ENCODE results near the gene CLEC3B.

Gene CLEC3B

GRCh38 chr3:45080824-45081223 is 54.7 kb downstream of the CLEC3B start:
- no peak overlapping the region for H3K27ac Mint-ChIP-seq
- DNase-seq, result no peak

GRCh38 chr3:45081506-45082141 is 55.5 kb downstream of the CLEC3B start:
- H3K9me3 Mint-ChIP-seq, result no peaks in the 10 kb centered on the region
- peaks cover 2% of the 10 kb centered on the region for H3K27me3 Mint-ChIP-seq
- ATAC-seq (no peak), DNase-seq (no peak)
- no peaks in the 10 kb centered on the region for H3K4me1 Mint-ChIP-seq
- H3K36me3 Mint-ChIP-seq (ENCODE audit: low read depth), result no peaks in the 10 kb centered on the region
- no peak overlapping the region for H3K4me3 Mint-ChIP-seq
- no peak overlapping the region for H3K27ac Mint-ChIP-seq

More at GRCh38 chr3:45080824-45081223, 54.7 kb downstream of the CLEC3B start:
- Mint-ChIP-seq H3K9me3 (no peaks in the 10 kb centered on the region), H3K36me3 (ENCODE audit: low read depth) (no peaks in the 10 kb centered on the region), H3K4me3 (no peak overlapping the region), H3K4me1 (no peaks in the 10 kb centered on the region), H3K27me3 (no peaks in the 10 kb centered on the region)
- ATAC-seq, result no peak

GRCh38 chr3:45082142-45082538 is 56.0 kb downstream of the CLEC3B start:
- Mint-ChIP-seq H3K9me3 (no peaks in the 10 kb centered on the region), H3K4me3 (no peak overlapping the region), H3K36me3 (ENCODE audit: low read depth) (no peaks in the 10 kb centered on the region), H3K4me1 (no peaks in the 10 kb centered on the region), H3K27me3 (peaks cover 4% of the 10 kb centered on the region), H3K27ac (no peak overlapping the region)
- no peak for DNase-seq
- ATAC-seq, result no peak

- Mint-ChIP-seq H3K36me3 (ENCODE audit: low read depth) (no peaks in the 10 kb centered on the region), H3K27ac (no peak overlapping the region), H3K9me3 (no peaks in the 10 kb centered on the region), H3K4me3 (no peak overlapping the region), H3K27me3 (peaks cover 4% of the 10 kb centered on the region), H3K4me1 (no peaks in the 10 kb centered on the region)
- DNase-seq, result no peak
- no peak for ATAC-seq
Measured at GRCh38 chr3:45083023-45083422, 56.9 kb downstream of the CLEC3B start.

GRCh38 chr3:45084361-45084760 is 58.3 kb downstream of the CLEC3B start:
- peaks cover 4% of the 10 kb centered on the region for H3K27me3 Mint-ChIP-seq
- H3K36me3 Mint-ChIP-seq (ENCODE audit: low read depth), result no peaks in the 10 kb centered on the region
- DNase-seq (no peak), ATAC-seq (no peak)
- peaks cover 3% of the 10 kb centered on the region for H3K4me1 Mint-ChIP-seq
- H3K4me3 Mint-ChIP-seq, result no peak overlapping the region
- H3K27ac Mint-ChIP-seq, result no peak overlapping the region
- H3K9me3 Mint-ChIP-seq, result no peaks in the 10 kb centered on the region

- H3K36me3 Mint-ChIP-seq (ENCODE audit: low read depth), result no peaks in the 10 kb centered on the region
- H3K9me3 Mint-ChIP-seq, result no peaks in the 10 kb centered on the region
- H3K27me3 Mint-ChIP-seq, result peaks cover 7% of the 10 kb centered on the region
- DNase-seq (no peak), ATAC-seq (no peak)
- H3K4me1 Mint-ChIP-seq, result peaks cover 3% of the 10 kb centered on the region
- no peak overlapping the region for H3K4me3 Mint-ChIP-seq
- H3K27ac Mint-ChIP-seq, result no peak overlapping the region
Measured at GRCh38 chr3:45084820-45085816, 59.0 kb downstream of the CLEC3B start.

Measured in activated naive CD8-positive, alpha-beta T cell treated with anti-CD3 and anti-CD28 coated beads, Interleukin-2, amount 50 U/mL, for 24 hours (primary cell).